GM18499 (cell line): Measurements from ENCODE around the gene TAS2R60.
"Not testable (repeated sequence)": the region's sequence is repeated elsewhere in the genome, so short reads cannot be mapped to it uniquely, and the experiment has no call there.

ENCODE experiments used
- ATAC-seq: cut with Tn5 transposase; IDR thresholded peaks from one replicate; pipeline ENCODE4 v1.9.1; 2021; ENCODE audit warnings: moderate number of reproducible peaks; ENCODE audit not compliant: insufficient read depth, unreplicated experiment

TAS2R60 gene

DNA sequence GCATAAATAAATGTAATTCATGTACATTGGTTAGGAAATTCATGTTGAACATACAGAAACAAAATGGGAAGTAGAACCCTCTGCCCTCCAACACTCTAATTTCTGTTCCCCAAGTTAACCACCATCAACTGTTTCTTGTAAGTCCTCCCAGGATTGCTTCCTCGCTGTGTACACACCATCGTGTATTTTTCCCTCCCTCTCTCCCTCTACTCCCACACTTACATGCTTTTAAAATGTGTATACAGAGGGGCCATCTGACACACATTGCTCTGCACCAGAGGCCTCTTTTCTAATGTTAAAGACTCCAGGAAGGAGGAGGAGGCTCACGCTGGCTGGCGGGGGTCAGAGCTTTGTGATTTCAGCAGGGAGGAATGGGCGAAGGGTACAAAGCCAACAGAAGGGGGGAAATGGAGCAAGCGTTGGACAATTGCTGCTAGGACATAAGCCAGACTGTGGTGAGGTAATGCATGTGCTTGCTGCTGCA lies 32.7 kb upstream of the TAS2R60 start:
- no peak for ATAC-seq

DNA sequence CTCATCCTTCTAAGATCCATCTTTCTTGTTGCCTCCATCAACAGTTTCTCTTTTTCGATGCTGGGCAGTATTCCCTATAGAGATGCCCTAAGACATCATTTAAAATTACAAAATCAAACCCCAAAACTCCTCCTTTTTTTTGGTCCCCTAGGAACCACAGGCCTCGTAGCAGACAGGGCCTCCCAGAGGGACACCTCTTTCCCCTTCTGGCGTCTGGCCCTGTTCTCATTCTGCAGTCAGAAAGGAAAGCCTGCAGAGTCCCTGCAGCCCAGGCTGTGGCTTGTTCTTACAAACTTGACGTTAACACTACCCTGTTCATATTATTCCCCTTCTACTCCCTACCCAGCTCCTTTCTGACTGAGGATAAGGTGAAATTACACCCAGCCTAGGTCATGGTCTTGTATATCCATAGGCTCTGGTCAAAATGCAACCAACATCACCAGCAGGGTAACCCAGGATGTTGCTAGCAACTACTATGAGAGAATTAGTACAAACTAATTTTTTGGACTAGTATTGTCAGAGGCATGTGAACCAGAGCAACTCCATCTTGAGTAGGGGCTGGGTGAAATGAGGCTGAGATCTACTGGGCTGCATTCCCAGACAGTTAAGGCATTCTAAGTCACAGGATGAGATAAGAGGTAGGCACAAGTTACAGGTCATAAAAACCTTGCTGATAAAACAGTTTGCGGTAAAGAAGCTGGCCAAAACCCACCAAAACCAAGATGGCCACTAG lies 31.1 kb upstream of the TAS2R60 start:
- no peak for ATAC-seq

DNA sequence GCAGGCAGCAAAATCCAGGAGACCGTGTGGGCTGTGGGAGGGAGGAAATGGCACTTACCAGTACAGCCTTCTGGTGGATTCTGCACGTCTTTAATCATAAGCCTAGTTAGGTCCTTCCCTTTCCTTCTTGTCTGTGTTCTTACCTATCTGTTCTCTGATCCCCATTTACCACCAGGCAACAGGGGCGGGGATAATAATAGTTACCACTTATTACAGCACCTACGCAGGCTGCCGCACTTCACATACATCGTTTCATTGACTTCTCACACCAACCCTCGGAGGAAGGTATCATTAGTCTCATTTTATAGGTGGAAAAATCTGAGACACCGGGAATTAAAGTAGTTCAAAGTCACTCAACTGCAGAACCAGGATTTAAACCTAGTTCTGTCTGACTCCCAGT lies 30.1 kb upstream of the TAS2R60 start:
- ATAC-seq, result no peak

DNA sequence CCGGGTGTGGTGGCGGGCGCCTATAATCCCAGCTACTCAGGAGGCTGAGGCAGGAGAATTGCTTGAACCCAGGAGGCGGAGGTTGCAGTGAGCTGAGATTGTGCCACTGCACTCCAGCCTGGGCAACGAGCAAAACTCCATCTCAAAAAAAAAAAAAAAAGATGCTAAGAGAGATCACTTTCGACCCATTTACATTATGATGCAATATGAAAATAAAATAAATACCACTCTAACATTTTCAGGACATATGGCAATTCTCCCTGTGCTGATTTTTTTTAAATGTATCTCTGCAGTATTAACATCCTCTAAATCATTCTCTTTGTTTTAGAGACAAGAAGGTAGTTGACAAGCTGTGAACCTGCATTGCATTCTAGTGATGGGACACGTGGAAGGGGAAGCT lies 28.0 kb upstream of the TAS2R60 start:
- ATAC-seq, result not testable (repeated sequence)

DNA sequence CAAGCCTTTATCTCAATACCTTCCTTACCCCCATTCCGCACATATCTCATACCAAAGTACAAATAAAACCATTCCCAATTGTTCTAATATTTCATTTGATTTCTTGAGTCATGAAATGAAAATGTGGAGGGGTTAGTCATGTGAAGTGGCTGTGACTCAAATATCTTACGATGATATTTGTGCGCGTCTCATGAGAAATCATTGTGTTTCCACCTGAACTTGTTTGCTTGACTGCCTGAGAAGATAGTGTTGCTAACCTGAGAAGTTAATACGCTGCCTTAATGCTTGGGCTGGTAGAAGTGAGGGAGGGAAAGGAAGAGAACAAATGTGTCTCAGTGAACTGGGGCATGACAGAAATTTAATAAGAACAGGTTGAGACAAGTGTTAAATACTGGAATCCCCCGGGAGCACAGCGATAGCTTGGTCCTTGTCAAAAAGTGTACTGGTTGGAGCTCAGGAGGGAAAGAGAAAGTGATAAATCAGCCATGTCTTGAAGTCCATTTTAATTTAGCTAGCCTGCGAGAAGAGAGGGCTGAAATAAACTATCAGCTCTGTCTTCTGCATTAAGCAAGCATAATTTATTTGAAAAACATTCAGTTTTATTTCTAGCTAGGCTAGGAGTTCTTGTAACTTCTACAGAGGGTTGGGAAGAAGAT lies 27.4 kb upstream of the TAS2R60 start:
- no peak for ATAC-seq

DNA sequence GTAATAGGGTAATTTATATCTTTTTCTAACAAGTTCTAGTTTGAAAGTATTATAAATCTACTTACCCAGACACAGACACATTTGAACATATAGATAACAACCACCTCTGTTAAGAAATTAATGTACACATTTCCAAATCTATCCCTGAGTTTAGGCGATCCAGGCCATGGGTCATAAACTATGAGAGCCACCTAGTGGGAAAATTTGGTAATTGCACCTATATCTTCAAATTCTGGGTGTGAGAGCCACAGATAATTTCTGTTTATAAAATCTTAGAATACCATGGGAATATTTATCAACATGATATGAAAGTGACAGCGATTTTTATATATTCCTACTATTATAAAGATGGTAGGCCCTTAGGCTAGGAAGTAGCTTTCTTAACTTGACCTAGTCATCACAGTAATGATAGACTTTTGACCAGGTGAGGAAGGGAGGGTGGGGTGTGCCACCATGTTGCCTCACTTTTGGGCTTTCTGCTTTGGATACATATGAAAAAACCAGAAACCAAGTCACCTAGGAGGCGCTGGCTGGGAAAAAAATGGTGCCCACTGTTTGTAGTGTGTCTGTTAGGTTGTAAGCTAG lies 26.6 kb upstream of the TAS2R60 start:
- ATAC-seq, result no peak

DNA sequence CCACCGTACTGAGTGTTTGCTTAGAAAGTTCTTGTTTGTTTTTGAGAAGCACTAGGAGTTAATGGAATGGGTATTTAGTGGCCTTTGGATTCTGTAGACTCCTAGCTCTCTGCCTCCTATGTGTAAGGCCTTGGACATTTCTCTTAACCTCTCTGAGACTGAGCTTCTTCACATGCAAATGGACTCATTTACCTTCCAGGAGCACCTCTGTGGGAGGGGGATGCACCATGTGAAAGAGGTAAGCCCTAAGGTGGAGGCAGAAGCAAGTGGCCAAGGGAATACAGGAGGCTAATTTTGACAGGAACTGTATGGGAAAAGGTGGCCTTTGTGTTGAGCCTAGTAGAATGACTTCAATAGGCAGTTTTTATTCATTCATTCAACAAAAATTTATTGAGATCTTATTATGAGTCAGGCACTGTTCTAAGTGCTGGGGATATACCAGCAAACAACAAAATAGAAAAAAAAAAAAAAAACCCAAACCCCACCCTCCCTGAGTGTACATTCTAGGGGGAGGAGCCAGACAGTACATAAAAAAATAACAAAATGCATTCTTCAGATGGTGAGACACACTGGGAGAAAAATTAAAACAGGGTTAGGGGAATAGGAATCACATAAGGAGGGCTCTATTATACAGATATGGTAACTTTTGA lies 25.4 kb upstream of the TAS2R60 start:
- no peak for ATAC-seq

DNA sequence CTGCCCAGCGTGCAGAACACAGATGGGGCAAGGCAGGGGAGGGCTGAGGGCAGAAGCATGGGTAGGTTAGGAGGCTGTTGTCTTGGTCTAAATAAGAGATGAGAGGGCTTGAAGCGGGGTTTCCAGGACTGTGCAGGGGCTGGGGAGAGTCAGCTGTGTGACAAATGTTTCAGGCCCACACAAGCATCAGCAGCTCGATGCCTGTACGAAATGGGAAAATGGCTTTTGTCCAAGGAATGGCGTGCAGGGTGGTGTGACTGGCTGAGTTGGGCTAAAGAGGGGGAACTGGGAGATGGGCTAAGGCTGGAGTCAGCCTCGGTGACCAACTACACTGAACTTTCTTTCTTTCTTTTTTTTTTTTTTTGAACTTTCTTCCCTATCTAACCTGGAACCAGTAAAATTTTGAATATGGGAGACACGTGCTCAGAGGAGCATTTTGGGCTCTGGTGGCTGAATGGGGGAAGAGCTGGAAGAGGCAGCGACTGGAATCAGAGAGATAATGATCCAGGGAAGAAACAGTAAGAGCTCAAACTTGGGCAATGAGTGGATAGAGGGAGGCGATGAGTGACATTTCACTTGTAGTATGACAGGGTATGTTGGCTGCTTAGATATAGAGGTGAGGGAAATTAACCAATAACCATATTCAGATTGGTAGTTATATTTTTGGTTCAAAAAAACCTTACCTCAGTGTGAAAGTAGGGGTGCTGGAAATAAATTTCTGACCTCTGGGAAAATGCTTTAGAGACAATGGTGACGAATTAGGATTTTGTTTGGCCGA lies 24.4 kb upstream of the TAS2R60 start:
- ATAC-seq, result no peak

DNA sequence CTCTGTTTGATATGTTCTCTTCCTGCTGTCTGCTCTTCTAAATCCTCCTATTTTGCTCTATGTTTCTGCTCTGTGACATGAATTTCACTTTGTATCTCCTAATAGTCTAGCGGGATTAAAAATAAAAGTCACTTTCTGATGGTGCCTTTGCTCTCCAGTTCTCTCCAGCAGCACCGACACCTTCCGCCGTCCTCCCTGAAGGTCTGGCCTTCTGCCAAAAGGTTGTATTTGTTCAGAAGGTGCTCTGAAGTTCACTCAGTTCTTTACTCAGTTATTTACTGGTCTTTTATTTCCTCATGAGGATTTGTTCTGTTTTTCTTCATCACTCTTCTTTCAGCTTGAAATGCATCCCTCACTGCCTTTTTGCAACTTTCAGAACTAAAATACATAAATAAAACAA lies 23.4 kb upstream of the TAS2R60 start:
- no peak for ATAC-seq

DNA sequence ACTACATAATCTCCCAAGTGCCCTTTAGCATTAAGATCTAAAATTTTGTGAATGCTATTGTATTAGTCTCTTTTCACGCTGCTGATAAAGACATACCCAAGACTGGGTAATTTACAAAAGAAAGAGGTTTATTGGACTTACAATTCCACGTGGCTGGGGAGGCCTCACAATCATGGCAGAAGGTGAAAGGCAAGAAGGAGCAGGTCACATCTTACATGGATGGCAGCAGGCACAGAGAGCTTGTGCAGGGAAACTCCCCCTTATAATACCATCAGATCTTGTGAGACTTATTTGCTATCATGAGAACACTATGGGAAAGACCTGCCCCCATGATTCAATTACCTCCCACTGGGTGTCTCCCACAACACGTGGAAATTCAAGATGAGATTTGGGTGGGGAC lies 22.6 kb upstream of the TAS2R60 start:
- ATAC-seq, result not testable (repeated sequence)

DNA sequence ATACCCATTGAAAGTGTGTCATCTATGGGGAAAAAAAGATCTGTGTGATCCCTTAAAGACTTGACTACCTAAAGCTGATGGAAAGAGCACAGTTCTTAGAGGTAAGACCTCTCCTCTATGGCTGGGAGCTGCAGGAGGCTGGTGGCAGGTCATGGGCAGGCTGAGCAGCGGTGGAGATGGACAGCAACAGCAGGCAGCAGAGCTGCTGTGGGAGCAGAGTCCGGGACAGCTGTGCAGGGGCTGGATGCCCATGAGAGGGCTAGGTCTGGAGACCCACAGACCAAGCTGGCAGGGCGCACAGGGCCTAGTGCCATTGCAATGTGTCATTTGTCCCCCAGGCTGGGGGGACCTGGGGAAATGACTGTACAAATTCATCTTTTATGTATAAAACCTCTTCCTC lies 21.2 kb upstream of the TAS2R60 start:
- no peak for ATAC-seq

DNA sequence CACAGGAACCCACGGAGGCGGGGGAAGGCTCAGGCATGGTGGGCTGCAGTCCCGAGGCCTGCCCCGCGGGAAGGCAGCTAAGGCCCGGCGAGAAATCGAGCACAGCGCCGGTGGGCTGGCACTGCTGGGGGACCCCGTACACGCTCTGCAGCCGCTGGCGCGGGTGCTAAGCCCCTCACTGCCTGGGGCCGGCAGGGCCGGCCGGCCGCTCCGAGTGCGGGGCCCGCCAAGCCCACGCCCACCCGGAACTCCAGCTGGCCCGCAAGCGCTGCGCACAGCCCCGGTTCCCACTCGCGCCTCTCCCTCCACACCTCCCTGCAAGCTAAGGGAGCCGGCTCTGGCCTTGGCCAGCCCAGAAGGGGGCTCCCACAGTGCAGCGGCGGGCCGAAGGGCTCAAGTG lies 18.8 kb upstream of the TAS2R60 start:
- not testable (repeated sequence) for ATAC-seq

DNA sequence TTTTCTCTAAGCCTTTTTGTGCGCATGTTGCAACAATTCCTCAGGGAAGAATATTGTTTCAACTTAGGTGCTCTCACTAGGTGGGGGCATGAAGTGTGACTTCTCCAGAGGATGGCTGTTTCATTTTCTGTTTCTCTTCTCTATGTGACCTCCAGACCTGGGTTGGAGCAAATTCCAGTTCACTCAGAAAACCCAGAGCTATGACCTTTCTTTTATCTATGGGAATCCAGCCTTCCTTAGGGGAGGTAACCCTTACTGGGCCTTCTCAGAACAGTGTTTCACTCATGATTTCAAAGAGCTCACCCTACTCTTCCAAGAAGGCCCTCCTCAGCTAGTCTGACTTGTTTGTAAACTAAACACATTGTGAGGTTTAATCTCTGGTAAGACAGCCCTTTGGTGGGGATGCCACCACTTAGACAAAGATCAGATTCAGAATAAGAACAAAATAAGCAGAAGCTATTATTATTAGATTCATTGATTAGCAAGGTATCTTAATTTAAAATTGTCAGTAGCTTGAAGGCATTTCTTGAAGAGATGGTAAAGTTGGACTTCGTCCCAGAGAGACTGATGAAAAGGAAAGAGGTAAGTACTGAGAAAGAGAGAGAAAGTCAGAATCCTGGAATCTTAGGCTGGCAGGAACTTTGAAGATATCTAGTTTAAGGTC lies 16.6 kb upstream of the TAS2R60 start:
- ATAC-seq, result no peak

DNA sequence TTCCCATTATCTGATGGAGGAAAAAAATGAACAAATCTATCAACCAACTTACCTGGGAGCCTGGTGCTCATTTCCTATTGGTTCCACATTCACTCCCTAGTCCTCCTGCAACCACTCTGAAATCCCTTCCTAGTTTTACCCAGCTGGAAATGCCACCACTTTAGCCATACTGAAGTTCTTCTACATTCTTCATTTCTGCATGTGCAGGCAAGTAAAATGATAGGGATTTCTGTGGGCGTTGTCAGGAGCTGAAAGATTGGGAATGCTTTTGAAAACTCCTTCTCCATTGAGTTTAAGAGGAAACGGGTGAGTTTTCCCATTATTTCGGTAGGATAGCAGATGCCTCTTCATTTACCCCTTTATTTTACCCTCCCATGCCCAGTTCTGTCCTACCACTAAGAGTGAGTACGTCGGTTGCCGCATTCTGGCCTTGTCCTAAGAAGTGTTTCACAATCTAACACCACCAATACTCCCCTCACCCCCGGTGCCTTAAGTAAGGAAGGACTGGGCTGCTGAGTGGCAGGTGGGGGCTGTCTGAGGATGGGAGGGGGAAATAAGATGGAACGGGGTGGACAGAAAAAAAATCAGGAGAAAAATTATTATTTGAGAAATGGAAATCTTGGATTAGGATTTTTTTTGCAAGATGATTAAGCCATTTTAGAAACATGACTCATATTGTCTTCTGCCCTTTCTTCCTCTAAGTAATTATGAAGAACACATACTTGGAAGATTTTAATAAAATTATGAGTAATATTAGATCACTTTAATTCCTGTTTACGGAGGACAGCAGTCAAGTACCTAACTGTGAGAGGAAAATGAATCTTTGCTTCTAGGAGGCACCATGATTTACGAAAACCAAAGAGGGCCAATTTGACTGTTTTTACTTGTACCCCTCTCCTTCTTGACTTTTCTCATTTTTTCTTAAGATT lies 13.2 kb upstream of the TAS2R60 start:
- no peak for ATAC-seq

DNA sequence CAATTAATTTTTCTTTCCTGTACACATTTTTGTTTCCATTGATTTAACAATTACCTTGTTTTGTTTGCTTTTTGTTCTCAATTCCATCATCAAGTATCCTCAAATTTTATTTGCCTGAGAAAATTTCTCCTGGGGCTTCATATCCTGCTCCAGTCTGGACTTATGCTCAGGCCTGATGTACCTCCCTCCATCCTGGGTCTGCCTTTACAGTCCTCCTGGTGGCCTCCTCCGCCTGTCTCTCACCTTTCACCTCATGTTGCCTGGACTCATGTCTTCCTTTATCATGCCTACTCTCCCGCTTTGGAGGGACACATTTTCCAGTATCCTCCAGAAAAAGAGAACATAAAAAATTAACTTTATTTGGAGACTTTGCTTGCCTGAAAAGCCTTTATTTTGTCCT lies 12.1 kb upstream of the TAS2R60 start:
- no peak for ATAC-seq

DNA sequence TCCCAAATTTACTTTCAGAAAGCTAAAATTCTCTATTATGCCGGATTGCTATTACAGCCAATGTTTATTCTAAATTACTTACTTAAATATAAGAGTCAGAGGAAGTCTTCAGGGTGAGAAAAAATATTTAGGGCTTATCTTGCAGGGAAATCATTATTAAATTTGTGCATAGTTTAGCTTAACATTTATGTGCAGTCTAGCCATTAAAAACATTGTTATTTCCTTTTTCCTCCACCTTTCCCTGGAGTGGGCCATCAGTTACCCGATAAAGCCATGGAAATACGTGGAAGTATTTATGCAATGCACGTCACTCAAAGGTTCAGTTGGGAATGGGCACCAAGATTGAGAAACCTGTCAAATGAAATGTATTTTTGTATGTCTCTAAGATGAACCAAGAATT lies 9.5 kb upstream of the TAS2R60 start:
- no peak for ATAC-seq

DNA sequence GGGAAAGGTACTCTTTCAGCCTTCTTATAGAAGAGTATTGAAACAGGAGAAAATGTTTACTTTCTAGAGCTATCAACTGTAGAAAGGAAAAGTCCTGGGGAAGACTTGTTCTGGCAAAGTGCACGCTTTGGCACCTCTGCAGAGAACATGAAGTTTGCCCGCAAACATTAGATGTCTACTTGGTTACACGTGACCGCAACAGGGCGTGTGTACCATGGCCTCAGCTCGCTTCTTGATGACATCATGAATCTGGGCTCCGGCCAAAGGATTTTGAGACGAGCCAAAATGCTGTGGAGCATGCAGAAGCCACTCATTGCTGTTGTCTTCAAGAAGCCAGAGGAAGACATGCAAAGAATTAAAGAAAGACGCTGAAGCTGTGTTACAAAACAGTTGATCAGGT lies 8.6 kb upstream of the TAS2R60 start:
- ATAC-seq, result no peak

DNA sequence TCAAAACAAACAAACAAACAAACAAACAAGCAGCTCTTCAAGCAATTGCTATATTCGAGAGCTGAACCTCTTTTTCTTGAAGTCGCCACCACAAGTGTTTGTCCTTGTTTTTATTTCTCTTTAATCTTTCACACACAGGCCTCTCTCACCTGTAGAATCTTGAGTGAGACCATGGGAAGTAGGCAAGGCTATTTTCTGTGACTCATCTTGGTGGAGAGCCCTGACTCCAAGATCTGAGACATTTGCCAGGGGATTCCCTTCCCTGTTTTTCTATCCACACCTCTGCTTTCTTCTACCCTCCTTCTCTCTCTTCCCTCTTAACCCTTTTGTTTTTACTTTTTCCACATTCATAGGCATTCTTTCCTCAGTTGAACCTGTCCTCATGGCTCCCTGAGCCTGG lies 8.0 kb upstream of the TAS2R60 start:
- no peak for ATAC-seq
